Natural killer cell treated with Interleukin-12 subunit alpha and Interleukin-12 subunit beta and Interleukin-15 and Interleukin-18, amount 100 ng/mL, for 72 hours (primary cell): ENCODE results near the gene FURIN. TPM values are rescaled to one million over a fixed set of nuclear protein-coding genes. Genes with fewer than 3 reads are reported as not detected.

Source experiments
- ATAC-seq, 2 donors: fragments of 150-1000 bp; cut with Tn5 transposase in 1 of 2; sonication (Bioruptor Pico), chemical (Tn5 transposase) in 1 of 2; 2 replicates each; pipeline ENCODE4 v1.10.0; 2021
- DNase-seq: peaks from one replicate; pipeline ENCODE4 v3.0.0; 2022; ENCODE audit warnings: low spot score
- H3K27ac Mint-ChIP-seq, 2 donors: 1 replicate in 1 of 2; 2 replicates in 1 of 2; pipeline ENCODE4 v1.8.0; 2022; ENCODE audit warnings: mixed read lengths in 2 of 2, mild to moderate bottlenecking in 1 of 2, moderate library complexity in 1 of 2
- H3K27me3 Mint-ChIP-seq, 2 donors: 1 replicate in 1 of 2; 2 replicates in 1 of 2; pipeline ENCODE4 v1.8.0; 2022; ENCODE audit warnings: mixed read lengths in 2 of 2
- H3K36me3 Mint-ChIP-seq: one replicate; pipeline ENCODE4 v1.8.0; 2022; ENCODE audit warnings: mixed read lengths
- H3K4me1 Mint-ChIP-seq, 2 donors: 1 replicate in 1 of 2; 2 replicates in 1 of 2; pipeline ENCODE4 v1.8.0; 2022; ENCODE audit warnings: low read depth in 2 of 2, mixed read lengths in 2 of 2, mild to moderate bottlenecking in 1 of 2
- H3K4me3 Mint-ChIP-seq: one replicate; pipeline ENCODE4 v1.8.0; 2022; ENCODE audit warnings: mixed read lengths
- H3K9me3 Mint-ChIP-seq: 2 replicates; pipeline ENCODE4 v1.8.0; 2022; ENCODE audit warnings: mixed read lengths
- total RNA-seq, 2 donors: library from RNA; stranded (reverse); gene quantifications; one replicate each; pipeline ENCODE4 v1.2.3, GENCODE V29; 2022

FURIN gene
- total RNA-seq, 2 donors from 2014 or later = 528 to 679 TPM

DNA sequence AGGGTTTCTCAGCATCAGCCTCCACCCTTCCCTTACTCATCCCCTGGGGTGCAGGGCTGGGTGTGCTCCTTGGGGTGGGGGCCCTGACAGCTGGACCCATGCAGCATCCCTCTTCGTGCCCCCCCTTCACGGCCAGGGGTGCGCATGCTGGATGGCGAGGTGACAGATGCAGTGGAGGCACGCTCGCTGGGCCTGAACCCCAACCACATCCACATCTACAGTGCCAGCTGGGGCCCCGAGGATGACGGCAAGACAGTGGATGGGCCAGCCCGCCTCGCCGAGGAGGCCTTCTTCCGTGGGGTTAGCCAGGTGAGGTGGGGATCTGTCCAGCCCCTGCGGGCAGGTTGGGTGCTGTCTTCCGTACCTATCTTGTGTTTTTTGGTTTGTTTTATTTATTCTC is 9.6 kb downstream of the FURIN start:
- DNase-seq (no peak), ATAC-seq (no peak)
- Mint-ChIP-seq H3K9me3 (no peaks in the 10 kb centered on the region), H3K4me1 (peaks cover 26 to 42% of the 10 kb centered on the region in 2 donors), H3K36me3 (peaks cover 6% of the 10 kb centered on the region), H3K27me3 (no peaks in the 10 kb centered on the region), H3K27ac (peak overlapping the region; percentile 96 to 98), H3K4me3 (peak overlapping the region; percentile 38)

- Mint-ChIP-seq H3K27ac (peak overlapping the region; percentile 96 to 98), H3K4me1 (peaks cover 26 to 46% of the 10 kb centered on the region in 2 donors), H3K36me3 (peaks cover 6% of the 10 kb centered on the region), H3K9me3 (no peaks in the 10 kb centered on the region), H3K27me3 (no peaks in the 10 kb centered on the region), H3K4me3 (no peak overlapping the region)
- DNase-seq = no peak
- no peak for ATAC-seq
These were observed 10.3 kb downstream of the FURIN start for GRCh38 chr15:90878660-90879059.

GRCh38 chr15:90879730-90880366 is 11.5 kb downstream of the FURIN start:
- no peak for ATAC-seq
- H3K27me3 Mint-ChIP-seq = no peaks in the 10 kb centered on the region
- no peak for DNase-seq
- H3K36me3 Mint-ChIP-seq = peaks cover 6% of the 10 kb centered on the region
- H3K4me1 Mint-ChIP-seq = peaks cover 21 to 45% of the 10 kb centered on the region in 2 donors
- peak overlapping the region in 1 of 2 donors; percentile 98 for H3K27ac Mint-ChIP-seq
- no peak overlapping the region for H3K4me3 Mint-ChIP-seq
- H3K9me3 Mint-ChIP-seq = no peaks in the 10 kb centered on the region

DNA sequence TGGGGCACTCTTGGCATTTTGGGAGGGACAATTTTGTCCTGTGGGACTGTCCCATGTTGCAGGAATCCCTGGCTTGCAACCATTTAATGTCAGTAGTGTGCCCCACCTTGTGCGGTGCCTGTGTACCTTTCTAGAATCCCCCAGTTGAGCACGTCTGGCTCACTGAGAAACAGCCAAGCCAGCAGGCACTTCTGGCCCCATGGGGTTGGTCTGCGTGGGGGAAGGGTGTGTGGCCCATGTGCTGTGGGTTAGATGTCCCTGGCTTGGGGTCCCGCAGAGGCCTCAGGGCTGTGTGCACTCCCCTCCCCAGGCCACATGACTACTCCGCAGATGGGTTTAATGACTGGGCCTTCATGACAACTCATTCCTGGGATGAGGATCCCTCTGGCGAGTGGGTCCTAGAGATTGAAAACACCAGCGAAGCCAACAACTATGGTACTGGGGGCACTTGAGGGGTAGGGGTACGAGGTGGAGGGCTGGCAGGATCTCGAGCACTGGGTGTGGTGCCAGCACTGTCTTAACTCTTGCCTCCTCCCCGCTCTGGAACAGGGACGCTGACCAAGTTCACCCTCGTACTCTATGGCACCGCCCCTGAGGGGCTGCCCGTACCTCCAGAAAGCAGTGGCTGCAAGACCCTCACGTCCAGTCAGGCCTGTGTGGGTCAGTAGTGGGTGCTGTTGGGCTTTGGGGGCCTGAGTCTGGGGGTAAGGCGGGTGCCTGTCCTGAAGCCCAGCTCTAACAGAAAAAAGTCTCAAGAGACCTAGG is 12.2 kb downstream of the FURIN start:
- H3K4me3 Mint-ChIP-seq = no peak overlapping the region
- peaks cover 24 to 47% of the 10 kb centered on the region in 2 donors for H3K4me1 Mint-ChIP-seq
- DNase-seq (no peak), ATAC-seq (no peak)
- H3K9me3 Mint-ChIP-seq = no peaks in the 10 kb centered on the region
- H3K27me3 Mint-ChIP-seq = no peaks in the 10 kb centered on the region
- peaks cover 6% of the 10 kb centered on the region for H3K36me3 Mint-ChIP-seq
- peak overlapping the region in 1 of 2 donors; percentile 26 for H3K27ac Mint-ChIP-seq

DNA sequence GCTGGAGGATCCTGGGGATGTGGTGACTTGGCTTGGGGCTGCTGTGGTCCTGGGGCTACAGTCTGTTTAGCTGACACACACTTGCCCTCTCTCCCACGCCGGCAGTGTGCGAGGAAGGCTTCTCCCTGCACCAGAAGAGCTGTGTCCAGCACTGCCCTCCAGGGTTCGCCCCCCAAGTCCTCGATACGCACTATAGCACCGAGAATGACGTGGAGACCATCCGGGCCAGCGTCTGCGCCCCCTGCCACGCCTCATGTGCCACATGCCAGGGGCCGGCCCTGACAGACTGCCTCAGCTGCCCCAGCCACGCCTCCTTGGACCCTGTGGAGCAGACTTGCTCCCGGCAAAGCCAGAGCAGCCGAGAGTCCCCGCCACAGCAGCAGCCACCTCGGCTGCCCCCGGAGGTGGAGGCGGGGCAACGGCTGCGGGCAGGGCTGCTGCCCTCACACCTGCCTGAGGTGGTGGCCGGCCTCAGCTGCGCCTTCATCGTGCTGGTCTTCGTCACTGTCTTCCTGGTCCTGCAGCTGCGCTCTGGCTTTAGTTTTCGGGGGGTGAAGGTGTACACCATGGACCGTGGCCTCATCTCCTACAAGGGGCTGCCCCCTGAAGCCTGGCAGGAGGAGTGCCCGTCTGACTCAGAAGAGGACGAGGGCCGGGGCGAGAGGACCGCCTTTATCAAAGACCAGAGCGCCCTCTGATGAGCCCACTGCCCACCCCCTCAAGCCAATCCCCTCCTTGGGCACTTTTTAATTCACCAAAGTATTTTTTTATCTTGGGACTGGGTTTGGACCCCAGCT is 13.0 kb downstream of the FURIN start:
- Mint-ChIP-seq H3K9me3 (no peaks in the 10 kb centered on the region), H3K27ac (peak overlapping the region in 1 of 2 donors; percentile 26), H3K4me3 (no peak overlapping the region), H3K4me1 (peaks cover 30 to 50% of the 10 kb centered on the region in 2 donors), H3K36me3 (peaks cover 6% of the 10 kb centered on the region), H3K27me3 (no peaks in the 10 kb centered on the region)
- DNase-seq (no peak), ATAC-seq (no peak)

GRCh38 chr15:90881978-90882721 is 13.8 kb downstream of the FURIN start:
- Mint-ChIP-seq H3K27ac (peak overlapping the region; percentile 63 to 79), H3K4me3 (no peak overlapping the region), H3K4me1 (peaks cover 24 to 46% of the 10 kb centered on the region in 2 donors), H3K27me3 (no peaks in the 10 kb centered on the region), H3K36me3 (peaks cover under 1% of the 10 kb centered on the region), H3K9me3 (no peaks in the 10 kb centered on the region)
- ATAC-seq (no peak), DNase-seq (no peak)

DNA sequence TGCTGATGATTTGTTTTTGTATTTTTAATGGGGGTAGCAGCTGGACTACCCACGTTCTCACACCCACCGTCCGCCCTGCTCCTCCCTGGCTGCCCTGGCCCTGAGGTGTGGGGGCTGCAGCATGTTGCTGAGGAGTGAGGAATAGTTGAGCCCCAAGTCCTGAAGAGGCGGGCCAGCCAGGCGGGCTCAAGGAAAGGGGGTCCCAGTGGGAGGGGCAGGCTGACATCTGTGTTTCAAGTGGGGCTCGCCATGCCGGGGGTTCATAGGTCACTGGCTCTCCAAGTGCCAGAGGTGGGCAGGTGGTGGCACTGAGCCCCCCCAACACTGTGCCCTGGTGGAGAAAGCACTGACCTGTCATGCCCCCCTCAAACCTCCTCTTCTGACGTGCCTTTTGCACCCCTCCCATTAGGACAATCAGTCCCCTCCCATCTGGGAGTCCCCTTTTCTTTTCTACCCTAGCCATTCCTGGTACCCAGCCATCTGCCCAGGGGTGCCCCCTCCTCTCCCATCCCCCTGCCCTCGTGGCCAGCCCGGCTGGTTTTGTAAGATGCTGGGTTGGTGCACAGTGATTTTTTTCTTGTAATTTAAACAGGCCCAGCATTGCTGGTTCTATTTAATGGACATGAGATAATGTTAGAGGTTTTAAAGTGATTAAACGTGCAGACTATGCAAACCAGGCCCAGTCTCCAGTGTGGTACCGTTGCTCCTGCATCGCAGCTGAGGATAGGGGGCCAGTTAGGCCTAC is 14.6 kb downstream of the FURIN start:
- Mint-ChIP-seq H3K9me3 (no peaks in the 10 kb centered on the region), H3K36me3 (no peaks in the 10 kb centered on the region), H3K4me3 (peak overlapping the region; percentile 45), H3K27ac (peak overlapping the region; percentile 63 to 79), H3K27me3 (no peaks in the 10 kb centered on the region), H3K4me1 (peaks cover 25 to 45% of the 10 kb centered on the region in 2 donors)
- DNase-seq (no peak), ATAC-seq (no peak)

- peak overlapping the region; percentile 45 for H3K4me3 Mint-ChIP-seq
- H3K4me1 Mint-ChIP-seq = peaks cover 30 to 46% of the 10 kb centered on the region in 2 donors
- no peak for ATAC-seq
- no peaks in the 10 kb centered on the region for H3K9me3 Mint-ChIP-seq
- no peaks in the 10 kb centered on the region for H3K27me3 Mint-ChIP-seq
- DNase-seq = no peak
- H3K36me3 Mint-ChIP-seq = peaks cover 4% of the 10 kb centered on the region
- peak overlapping the region; percentile 63 to 79 for H3K27ac Mint-ChIP-seq
These were observed 15.2 kb downstream of the FURIN start for GRCh38 chr15:90883526-90883975.

DNA sequence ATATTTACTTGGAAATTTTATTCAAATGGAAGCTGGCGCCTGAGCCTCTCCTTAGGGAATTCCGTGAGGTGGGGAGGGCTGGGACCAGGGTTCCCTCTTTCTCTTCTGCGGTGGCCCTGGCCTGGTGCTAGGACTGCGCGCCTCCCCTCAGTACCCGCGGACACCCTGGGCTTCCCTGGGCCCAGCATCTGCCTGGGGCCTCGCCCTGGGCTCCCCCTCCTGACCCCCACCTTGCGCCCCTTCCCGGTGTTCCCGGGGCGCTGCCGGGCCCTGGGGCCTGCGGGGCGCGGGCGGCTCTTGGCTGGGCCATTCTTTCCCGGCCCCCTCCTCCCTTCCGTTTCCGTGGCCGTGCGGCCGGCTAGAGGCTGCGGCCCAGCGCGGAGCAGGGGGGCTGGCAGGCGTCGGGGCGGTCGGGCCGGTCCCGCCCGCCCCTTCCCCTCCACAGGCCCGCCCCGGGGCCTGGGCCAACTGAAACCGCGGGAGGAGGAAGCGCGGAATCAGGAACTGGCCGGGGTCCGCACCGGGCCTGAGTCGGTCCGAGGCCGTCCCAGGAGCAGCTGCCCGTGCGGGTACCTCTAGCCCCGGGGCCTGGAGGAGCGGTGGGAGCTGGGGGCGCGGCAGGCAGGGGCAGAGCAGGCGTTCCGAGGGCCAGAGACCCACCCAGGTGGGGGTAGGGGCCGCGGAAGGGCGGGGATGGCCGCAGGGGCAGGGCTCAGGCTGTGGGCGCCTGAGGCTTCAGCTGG is 15.8 kb downstream of the FURIN start, which contains the start of gene FES:
Gene FES, plus strand, starts transcription at position 529 of the 743 bp plus-strand sequence. CDS start 542 bp downstream, outside the sequence.
- Mint-ChIP-seq H3K27me3 (no peaks in the 10 kb centered on the region), H3K4me1 (peaks cover 34 to 50% of the 10 kb centered on the region in 2 donors), H3K4me3 (peak within 1 kb of the TSS; percentile 83), H3K9me3 (no peaks in the 10 kb centered on the region), H3K36me3 (peaks cover 7% of the 10 kb centered on the region), H3K27ac (peak within 1 kb of the TSS; percentile 83 to 90)
- DNase-seq (no peak), ATAC-seq (peak; percentile 54 to 71)

DNA sequence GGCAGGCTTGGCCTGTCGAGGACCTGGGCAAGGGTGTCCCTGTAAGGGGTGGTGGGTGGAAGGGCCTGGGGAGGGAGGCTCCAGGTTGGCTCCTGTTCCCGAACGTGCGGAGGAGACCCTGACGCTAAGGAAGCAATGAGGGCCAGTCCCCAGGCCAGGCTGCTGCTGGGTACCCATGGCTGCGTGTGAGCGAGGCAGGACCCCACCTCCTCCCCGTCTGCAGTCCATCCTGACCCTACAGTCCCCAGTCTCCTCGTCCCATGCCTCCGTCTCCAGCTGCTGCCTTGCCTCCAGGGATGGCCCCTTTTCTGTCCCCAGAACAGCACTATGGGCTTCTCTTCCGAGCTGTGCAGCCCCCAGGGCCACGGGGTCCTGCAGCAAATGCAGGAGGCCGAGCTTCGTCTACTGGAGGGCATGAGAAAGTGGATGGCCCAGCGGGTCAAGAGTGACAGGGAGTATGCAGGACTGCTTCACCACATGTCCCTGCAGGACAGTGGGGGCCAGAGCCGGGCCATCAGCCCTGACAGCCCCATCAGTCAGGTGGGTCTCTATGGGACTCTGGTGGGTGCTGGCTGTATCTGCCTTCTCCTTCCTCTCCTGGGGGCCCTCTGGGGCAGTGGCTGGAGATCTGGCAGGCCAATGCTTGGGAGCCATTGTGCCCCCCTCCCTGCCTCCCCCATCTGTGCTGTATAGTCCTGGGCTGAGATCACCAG is 16.5 kb downstream of the FURIN start:
- Mint-ChIP-seq H3K9me3 (no peaks in the 10 kb centered on the region), H3K4me1 (peaks cover 34 to 50% of the 10 kb centered on the region in 2 donors), H3K36me3 (peaks cover 7% of the 10 kb centered on the region), H3K4me3 (peak overlapping the region; percentile 83), H3K27ac (peak overlapping the region; percentile 83 to 90), H3K27me3 (no peaks in the 10 kb centered on the region)
- DNase-seq (no peak), ATAC-seq (peak; percentile 13 to 40)

DNA sequence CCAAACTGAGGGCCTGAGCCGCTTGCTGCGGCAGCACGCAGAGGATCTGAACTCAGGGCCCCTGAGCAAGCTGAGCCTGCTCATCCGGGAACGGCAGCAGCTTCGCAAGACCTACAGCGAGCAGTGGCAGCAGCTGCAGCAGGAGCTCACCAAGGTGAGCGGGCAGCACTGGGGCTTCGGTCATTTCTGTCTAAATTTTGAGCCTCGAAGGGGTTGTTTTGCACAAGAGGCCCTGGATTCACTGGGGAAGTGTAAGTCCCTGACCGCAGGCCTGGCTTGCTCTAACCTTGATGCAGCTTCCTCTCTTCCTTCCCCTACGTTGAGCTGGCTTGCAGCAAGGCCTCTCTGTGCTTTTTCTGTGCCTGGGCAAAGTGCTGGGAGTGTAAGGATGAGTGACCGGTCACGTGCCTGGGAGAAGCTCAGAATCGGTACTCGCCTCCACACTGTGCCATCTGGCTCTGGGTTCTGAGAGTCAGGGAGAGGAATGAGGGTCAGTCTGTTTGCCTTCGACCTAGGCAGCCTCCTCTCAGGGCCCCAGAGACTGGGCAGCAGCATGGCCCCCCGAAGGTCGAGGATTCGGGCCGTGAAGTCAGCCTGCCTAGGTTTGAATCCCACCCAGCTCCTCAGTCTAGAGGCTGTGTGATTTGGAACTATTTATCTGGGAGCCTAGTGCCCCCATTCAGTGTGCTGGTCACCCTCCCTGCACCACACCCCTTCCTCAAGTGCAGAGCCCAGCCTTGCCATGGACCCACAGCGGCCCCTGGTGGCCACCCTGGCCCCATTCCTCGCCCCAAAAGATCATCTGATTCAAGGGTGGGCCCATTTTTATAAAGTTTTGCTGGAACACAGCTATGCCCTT is 17.3 kb downstream of the FURIN start:
- peak overlapping the region; percentile 83 for H3K4me3 Mint-ChIP-seq
- H3K4me1 Mint-ChIP-seq = peaks cover 34 to 52% of the 10 kb centered on the region in 2 donors
- H3K27ac Mint-ChIP-seq = peak overlapping the region; percentile 83 to 90

More for the DNA sequence above, 17.3 kb downstream of the FURIN start:
- DNase-seq (peak; percentile 84), ATAC-seq (peak; percentile 63 to 73)
- Mint-ChIP-seq H3K36me3 (peaks cover 7% of the 10 kb centered on the region), H3K9me3 (no peaks in the 10 kb centered on the region), H3K27me3 (no peaks in the 10 kb centered on the region)
